Erythroblast (primary cell): Measurements from ENCODE around the gene GNA12.

Experiments
- GATA1 ChIP-seq: IDR thresholded peaks from 2 replicates; pipeline ENCODE4 v1.6.1; 2011; ENCODE audit warnings: low read depth, mild to moderate bottlenecking, control low read depth, low read length, moderate library complexity
- POLR2A ChIP-seq: IDR thresholded peaks from 2 replicates; pipeline ENCODE4 v1.6.1; 2011; ENCODE audit warnings: mild to moderate bottlenecking, low read length

DNA sequence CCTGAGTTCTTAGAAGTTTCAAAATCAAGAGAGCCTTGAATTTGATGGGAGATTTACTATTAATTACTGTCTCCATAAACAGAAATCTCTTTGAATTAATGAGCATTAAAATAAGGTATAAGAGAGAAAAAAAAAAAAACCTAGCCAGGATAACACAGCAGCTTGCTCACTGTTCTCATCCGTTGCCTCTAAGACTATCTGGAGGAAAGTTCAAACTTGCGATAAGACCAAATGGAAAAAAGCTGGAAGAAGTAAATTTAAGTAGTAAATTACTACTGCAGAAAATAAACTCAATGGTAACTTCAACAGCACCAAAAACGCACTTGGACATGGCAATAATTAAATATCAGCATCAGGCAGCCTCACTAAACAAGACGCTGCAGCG lies 36.7 kb downstream of the GNA12 start:
- TF ChIP-seq POLR2A, result no peak
- TF ChIP-seq GATA1, result no peak
